ENCODE data around the gene TNFAIP8L1. TPM values are rescaled to one million over a fixed set of nuclear protein-coding genes. Genes with fewer than 3 reads are reported as not detected.
A peak's percentile ranks its signal among the peaks of the same experiment; 100 is the strongest.

Gene TNFAIP8L1
- 60.1 TPM for total RNA-seq (ENCODE audit: unreplicated experiment)
- long read RNA-seq, transcript TNFAIP8L1-201 (2 exons, 3,814 nt), result major isoform, 34 of 40 reads
- long read RNA-seq, partial matches to known transcripts, result 0 of 40 reads
- long read RNA-seq, other reads (novel, unspliced or antisense), result 5 of 40 reads

DNA sequence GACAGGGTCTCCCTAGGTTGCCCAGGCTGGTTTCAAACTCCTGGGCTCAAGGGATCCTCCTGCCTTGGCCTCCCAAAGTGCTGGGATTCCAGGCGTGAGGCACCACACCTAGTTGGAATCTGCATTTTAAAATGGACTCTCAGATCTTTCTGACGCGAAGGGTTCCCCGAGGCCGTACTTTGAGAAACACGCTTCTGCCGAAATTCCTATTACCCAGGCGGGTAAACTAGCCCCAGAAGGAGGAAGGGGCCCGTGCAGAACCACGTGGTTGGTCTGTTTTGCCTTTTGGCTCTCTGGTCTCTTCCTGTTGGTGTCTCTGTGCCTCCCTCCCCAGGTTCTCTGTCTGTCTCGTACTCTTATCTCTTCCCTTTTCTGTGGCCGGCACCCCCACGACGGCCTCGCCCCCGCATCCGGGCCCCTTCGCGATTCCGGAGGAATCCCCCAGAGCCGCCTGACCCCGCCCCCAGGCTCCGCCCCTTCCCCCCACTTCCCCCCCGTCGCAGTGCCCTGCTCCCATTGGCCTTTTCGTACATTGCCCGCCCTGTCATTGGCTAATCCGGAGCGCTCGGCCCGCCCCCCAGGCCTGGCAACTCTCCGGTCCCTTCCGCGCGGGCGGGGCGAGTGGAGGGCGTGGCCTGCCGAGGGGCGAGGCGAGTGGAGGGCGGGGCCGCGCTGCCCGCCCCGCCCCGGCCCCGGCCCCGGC is at the start of gene TNFAIP8L1:
Gene TNFAIP8L1, plus strand, starts transcription at position 689 of the 703 bp plus-strand sequence. CDS start 12,354 bp downstream, outside the sequence.
- H3K27ac Mint-ChIP-seq (ENCODE audit: unreplicated experiment), result peak within 1 kb of the TSS; percentile 86
- no peak for TF ChIP-seq CTCF (IDR thresholded peaks at IDR 0.05; ENCODE audit: unreplicated experiment)
- H3K4me1 Mint-ChIP-seq (ENCODE audit: unreplicated experiment), result peaks cover 23% of the 10 kb centered on the region
- H3K36me3 Mint-ChIP-seq (ENCODE audit: low read depth, unreplicated experiment), result no peaks in the 10 kb centered on the region
- H3K9me3 Mint-ChIP-seq (ENCODE audit: unreplicated experiment), result no peaks in the 10 kb centered on the region
- peak within 1 kb of the TSS; percentile 98 for H3K4me3 Mint-ChIP-seq (ENCODE audit: unreplicated experiment)
- DNase-seq (ENCODE audit: low spot score), result peak; percentile 100
- H3K27me3 Mint-ChIP-seq (ENCODE audit: unreplicated experiment), result peaks cover 16% of the 10 kb centered on the region

- peak; percentile 56 for DNase-seq (ENCODE audit: low spot score)
- H3K9me3 Mint-ChIP-seq (ENCODE audit: unreplicated experiment), result no peaks in the 10 kb centered on the region
- no peaks in the 10 kb centered on the region for H3K4me1 Mint-ChIP-seq (ENCODE audit: unreplicated experiment)
- TF ChIP-seq CTCF (IDR thresholded peaks at IDR 0.05; ENCODE audit: unreplicated experiment), result peak; percentile 53
- no peak overlapping the region for H3K4me3 Mint-ChIP-seq (ENCODE audit: unreplicated experiment)
- peaks cover 9% of the 10 kb centered on the region for H3K27me3 Mint-ChIP-seq (ENCODE audit: unreplicated experiment)
- H3K36me3 Mint-ChIP-seq (ENCODE audit: low read depth, unreplicated experiment), result no peaks in the 10 kb centered on the region
- H3K27ac Mint-ChIP-seq (ENCODE audit: unreplicated experiment), result no peak overlapping the region
Observed at GRCh38 chr19:4589579-4590410, 49.5 kb upstream of the TNFAIP8L1 start.

DNA sequence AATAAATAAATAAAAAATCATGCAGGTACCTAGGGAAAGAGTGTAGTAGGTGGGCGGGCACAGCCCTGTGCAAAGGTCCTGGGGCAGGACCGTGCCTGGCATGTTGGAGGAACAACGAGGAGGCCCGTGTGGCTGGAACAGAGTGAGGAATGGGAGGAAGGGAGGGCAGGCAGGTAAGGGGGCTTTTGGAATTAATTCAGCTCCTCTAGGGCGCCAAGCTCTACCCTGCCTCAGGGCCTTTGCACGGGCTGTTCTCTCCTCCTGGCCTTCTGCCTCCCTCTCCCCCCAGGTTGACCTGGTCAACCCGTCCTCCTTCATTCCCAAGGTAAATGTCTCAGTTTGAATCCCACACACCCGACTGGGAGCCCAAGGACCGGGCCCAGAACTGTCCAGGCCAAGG is 48.8 kb upstream of the TNFAIP8L1 start:
- no peak overlapping the region for H3K4me3 Mint-ChIP-seq (ENCODE audit: unreplicated experiment)
- TF ChIP-seq CTCF (IDR thresholded peaks at IDR 0.05; ENCODE audit: unreplicated experiment), result no peak
- no peaks in the 10 kb centered on the region for H3K36me3 Mint-ChIP-seq (ENCODE audit: low read depth, unreplicated experiment)
- no peak for DNase-seq (ENCODE audit: low spot score)
- H3K4me1 Mint-ChIP-seq (ENCODE audit: unreplicated experiment), result no peaks in the 10 kb centered on the region
- no peak overlapping the region for H3K27ac Mint-ChIP-seq (ENCODE audit: unreplicated experiment)
- peaks cover 12% of the 10 kb centered on the region for H3K27me3 Mint-ChIP-seq (ENCODE audit: unreplicated experiment)
- H3K9me3 Mint-ChIP-seq (ENCODE audit: unreplicated experiment), result no peaks in the 10 kb centered on the region

DNA sequence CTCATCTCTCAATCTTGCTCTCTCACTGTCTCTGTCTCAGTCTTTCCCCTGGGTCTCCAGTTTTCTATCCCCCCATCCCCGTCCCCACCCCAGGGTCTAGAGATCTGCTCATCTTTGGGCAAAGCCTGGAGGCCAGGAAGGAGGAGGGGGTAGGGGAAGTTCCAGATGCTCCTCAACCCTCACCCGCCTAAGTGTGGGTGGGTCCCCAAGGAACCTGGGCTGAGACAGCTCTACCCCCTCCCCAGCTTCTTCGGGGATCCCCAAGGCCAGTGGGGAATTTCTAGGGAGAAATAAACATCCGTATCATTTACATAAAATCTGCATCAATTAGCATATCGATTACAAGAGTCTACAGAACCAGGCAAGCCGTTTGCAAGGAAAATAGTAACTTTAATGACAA is 48.0 kb upstream of the TNFAIP8L1 start:
- H3K27ac Mint-ChIP-seq (ENCODE audit: unreplicated experiment), result no peak overlapping the region

More for the DNA sequence above, 48.0 kb upstream of the TNFAIP8L1 start:
- Mint-ChIP-seq H3K4me1 (ENCODE audit: unreplicated experiment) (no peaks in the 10 kb centered on the region), H3K36me3 (ENCODE audit: low read depth, unreplicated experiment) (no peaks in the 10 kb centered on the region), H3K27me3 (ENCODE audit: unreplicated experiment) (peaks cover 9% of the 10 kb centered on the region), H3K9me3 (ENCODE audit: unreplicated experiment) (no peaks in the 10 kb centered on the region), H3K4me3 (ENCODE audit: unreplicated experiment) (no peak overlapping the region)
- no peak for DNase-seq (ENCODE audit: low spot score)
- TF ChIP-seq CTCF (IDR thresholded peaks at IDR 0.05; ENCODE audit: unreplicated experiment), result no peak

All from endothelial cell (in vitro differentiated cells).